NAMALWA (cell line): ENCODE data around the gene RPS6KB2.
"Not testable (repeated sequence)": the region's sequence is repeated elsewhere in the genome, so short reads cannot be mapped to it uniquely, and the experiment has no call there.

ENCODE experiments used
- DNase-seq: peaks from one replicate; pipeline ENCODE4 v3.0.0-alpha.2; 2015; ENCODE audit warnings: low spot score

RPS6KB2 gene

DNA sequence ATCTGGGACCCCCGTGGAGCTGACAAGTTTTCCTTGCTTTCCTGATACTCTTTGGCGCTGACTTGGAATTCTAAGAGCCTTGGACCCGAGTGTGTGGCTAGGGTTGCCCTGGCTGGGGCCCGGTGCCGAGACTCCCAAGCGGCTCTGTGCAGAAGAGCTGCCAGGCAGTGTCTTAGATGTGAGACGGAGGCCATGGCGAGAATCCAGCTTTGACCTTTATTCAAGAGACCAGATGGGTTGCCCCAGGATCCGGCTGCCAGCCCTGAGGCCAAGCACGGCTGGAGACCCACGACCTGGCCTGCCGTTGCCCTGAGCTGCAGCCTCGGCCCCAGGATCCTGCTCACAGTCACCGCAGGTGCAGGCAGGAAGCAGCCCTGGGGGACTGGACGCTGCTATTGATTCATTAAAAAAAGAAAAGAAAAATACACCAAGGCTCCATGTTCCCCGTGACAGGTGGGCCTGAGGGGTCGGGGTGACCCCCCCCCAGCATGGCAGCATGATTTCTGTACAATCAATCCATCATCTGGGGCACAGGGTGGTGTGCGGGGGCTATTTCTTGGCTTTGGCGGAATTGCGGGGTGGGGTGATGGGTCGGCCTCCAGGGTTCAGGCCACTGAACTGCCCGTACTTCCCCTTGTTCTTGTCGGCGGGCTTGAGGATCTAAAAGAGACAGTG, 30.2 kb upstream of the RPS6KB2 start:
- no peak for DNase-seq

DNA sequence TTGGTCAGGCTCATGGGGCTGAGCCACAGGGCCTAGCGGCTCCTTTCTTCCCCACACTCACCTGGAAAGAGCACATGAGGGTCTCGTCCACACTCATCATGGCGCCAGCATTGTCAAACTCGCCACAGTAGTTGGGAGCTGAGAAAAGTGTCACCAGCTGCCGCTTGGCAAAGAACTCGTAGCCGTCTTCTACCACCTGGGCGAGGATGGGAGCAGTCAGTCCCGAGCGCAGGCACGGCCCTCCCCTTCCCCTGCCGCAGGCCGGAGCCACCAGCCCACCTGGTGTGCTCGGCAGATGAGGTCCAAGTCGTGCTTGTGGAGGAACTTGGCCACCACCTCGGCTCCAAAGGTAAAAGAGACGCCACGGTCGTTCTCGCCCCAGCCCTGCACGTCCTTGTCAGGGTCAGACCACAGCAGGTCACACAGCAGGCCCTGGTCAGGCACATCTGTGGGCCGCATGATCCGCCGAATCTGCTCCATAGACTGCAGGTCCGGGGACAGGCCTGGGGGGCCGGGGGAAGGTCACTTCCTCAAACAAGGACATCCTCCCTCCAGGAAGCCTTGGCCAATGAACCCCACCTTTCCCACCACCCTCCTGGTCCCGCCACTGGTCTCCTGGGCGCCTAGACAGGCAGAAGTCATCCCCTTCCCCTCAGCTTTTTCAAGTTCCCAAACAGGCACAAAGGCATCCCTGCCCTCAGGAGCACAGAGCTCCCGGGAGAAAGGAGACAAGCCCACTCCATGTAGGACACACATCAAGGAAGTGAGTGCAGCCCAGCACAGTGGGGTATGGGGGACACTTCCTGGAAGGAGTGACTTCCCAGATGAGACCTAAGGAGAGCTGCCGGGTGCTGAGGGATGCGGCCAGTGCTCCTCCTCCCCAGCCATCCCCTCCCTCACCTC, 29.4 kb upstream of the RPS6KB2 start:
- DNase-seq = no peak

DNA sequence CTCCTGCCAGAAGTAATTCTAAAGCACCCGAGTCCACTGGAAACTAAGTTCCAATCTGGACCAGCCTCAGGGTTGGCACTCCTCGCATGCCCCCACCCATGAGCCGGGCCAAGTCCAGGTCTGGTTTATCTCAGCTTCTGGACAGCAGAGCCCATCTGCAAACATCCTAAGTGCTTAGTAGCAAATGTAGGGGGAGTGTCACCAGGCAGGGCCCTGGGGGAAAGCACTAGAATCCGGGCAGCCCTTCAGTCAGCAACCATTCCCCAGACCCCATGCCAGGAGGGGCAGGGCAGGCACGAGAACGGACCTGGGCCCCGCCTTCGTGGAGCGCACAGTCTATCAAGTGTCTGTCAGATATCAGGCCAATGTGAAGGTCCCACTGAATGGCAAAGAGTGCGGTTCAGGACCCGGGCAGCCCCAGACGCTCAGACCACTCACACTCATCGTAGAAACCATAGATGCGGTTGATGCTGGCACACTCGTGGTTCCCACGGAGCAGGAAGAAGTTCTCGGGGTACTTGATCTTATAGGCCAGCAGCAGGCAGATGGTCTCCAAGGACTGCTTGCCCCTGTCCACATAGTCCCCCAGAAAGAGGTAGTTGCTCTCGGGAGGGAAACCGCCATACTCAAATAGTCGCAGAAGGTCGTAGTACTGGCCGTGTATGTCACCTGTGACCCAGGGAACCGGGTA, 27.9 kb upstream of the RPS6KB2 start:
- no peak for DNase-seq

DNA sequence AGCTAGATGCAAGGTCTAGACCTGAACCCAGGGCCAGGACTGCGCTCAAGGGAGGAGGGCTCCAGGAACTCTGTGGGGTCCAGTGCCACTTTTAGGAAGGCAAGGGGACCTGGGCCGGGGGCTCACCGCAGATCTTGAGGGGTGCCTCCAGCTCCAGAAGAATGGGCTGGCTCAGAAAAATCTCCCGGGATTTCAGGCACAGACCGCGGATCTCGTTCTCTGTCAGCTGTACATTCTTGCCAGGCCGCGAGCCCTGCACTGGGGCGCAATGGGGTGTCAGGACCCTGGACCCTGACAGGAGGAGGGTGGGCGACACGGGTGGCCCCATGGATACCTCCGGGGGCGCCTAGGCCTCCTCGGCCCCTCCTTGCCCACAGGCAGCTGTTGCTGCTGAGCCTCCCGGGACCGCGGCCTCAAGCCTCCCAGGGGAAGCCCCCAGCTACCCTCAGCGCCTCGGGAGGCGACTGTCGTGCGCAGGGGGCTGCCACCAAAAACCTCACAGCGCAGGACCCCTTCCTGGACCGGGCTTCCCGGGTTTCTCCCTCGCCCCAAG, 27.3 kb upstream of the RPS6KB2 start:
- peak; percentile 48 for DNase-seq

DNA sequence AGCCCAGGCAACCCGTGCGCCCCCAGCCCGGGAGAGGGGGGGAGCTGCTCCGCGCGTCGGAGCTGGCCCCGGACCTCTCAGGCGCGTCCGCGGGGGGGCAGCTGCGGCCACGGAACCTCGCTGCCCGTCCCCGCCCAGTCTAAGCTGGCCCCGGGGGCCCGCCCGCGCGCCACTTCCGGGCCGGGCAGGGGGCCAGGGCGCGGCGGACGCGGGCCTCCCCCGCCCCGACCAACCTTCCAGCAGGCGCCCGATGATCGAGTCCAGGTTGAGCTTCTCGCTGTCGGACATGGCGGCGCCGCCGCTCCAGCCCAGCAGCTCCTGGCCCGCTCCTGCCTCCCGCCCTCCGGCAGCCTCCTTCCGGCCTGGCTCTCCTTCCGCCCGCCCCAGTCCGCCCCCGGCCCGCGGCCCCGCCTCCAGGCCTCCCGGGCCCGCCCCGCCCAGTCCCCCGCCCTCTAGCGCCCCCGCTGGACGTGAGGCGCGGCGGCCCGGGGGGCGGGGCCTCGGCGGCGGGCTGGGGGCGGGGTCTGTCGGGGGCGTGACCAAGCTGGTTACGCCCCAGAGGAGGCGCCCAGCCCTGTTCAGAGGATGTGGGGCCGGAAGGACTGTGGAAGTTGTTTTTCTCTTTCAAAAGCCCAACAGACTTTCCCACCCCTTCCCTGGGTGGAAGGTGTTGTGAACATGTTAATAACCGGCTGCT, 26.7 kb upstream of the RPS6KB2 start, which contains the start of gene PPP1CA:
Gene PPP1CA, minus strand, starts transcription at position 364 of the 697 bp plus-strand sequence. Its CDS starts 76 bp downstream, at position 288.
- DNase-seq = peak; percentile 89

DNA sequence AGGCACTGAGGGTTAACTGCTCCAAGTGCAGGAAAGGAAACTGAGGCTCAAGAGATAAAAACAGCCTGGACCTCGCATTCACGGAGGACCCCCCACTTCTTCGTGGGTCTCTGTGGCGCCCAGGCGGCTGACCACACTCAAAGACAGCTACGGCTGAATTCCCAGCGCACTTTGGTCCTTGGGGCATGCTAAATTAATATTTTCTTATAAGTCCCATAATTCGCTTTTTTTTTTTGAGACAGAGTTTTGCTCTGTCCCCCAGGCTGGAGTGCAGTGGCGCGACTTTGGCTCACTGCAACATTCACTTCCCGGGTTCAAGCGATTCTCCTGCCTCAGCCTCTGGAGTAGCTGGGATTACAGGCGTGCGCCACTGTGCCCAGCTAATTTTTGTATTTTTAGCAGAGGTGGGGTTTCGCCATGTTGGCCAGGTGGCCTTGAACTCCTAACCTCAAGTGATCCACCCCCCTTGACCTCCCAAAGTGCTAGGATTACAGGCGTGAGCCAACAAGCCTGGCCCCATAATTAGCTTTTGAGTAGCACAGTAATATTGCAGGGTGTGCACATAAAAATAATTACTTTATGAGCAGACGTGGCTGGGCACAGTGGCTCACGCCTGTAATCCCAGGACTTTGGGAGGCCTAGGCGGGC, 26.0 kb upstream of the RPS6KB2 start:
- not testable (repeated sequence) for DNase-seq

DNA sequence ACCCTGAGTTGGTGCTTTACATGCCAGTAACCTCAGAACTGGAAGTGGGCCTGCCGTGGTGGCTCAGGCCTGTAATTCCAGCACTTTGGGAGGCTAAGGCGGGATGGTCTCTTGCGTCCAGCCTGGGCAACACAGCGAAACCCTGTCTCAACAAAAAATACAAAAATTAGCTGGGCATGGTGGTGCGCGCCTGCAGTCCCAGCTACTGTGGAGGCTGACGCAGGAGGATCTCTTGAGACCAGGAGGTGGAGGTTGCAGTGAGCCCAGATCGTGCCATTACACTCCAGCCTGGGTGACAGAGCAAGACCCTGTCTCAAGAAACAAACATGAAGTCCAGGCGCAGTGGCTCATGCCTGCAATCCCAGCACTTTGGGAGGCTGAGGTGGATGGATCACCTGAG, 25.2 kb upstream of the RPS6KB2 start:
- not testable (repeated sequence) for DNase-seq

DNA sequence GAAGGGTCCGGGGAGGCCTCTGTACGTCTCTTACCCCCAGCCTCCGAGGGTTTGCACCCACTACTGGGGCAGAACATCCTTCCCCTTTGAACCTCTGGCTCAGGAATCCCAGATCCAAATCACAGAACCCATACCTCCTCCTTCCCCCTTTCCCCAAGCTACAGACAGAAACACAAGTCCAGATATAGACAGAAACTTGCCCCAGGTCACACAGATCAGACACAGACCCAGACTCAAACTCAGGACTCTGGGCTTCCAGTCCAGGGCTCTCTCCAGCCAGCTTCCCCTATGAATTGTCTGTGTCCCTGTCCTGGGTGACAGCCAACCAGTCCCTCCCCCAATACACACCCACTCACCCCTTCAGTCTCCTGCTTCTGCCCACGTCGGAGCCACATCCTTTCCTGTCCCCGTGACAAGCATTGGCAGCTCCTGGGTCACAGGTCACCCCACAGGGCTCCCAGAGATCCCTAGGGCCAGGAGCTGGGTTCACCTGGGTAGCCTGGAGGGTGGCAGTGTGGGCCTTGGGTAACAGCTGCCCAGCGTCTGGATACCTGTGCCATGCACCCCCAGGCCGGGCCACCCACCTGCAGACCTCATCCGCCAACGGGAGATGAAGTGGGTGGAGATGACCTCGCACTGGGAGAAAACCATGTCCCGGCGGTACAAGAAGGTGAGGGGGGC, 23.6 kb upstream of the RPS6KB2 start:
- no peak for DNase-seq

DNA sequence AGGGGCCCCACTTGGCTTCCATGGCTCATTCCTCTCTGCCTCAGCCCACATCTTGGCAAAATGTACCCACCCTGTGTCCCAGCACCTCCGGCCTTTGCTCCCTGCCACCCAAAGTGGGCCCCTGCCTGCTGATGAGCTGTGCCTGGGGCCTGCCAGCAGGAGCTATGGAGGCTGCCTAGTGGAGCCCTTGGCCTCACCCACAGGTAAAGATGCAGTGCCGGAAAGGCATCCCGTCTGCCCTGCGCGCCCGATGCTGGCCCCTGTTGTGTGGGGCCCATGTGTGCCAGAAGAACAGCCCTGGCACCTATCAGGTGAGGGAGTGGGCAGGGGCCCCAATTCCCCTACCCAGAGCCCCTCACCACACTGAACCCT, 23.1 kb upstream of the RPS6KB2 start:
- no peak for DNase-seq

DNA sequence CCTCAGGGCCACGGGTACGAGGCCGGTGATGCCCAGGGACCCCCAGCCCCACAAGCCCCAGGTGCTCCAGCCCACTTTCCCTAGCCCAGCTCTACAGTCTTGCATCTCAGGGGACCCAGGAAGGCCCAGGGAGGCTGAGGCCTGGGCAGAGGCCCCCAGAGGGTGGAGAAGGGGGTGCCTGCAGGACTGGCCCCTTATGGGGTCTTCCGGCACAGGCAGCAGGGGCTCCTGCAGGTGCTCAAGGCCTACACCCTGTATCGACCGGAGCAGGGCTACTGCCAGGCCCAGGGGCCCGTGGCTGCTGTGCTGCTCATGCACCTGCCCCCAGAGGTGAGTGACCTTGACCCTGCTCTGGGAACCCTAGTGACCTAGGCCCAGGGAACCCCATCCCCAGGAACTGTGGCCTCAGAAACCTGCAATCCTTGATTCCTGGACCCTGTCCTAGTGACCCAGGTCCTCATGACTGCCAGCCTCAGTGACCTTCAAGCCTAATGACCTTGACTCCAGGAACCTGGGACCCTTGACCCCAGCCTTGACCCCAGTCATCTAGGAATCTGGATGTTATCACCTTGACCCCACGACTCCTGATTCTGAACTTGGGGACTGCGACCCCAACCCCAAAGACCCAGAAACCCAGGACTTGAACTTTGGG, 22.5 kb upstream of the RPS6KB2 start:
- DNase-seq = no peak

DNA sequence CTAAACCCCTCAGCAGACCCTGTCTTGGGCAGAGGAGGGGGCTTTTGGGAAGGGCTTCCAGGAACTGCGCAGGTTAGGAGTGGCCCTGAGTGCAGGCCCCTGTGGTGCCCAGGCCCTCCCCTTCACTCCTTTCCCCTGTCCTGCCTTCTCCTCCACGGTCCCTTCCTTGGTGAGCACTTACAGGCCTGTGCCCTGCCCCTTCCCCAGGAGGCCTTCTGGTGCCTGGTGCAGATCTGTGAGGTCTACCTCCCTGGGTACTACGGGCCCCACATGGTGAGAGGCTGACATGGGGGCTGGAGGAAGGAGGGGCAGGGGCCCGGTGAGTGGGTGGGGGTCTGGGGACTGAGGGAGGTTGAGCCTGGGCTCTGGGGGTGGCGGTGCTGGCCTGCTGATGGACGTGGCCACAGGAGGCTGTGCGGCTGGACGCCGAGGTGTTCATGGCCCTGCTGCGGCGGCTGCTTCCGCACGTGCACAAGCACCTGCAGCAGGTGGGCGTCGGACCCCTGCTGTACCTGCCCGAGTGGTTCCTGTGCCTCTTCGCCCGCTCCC, 21.8 kb upstream of the RPS6KB2 start:
- DNase-seq = no peak

DNA sequence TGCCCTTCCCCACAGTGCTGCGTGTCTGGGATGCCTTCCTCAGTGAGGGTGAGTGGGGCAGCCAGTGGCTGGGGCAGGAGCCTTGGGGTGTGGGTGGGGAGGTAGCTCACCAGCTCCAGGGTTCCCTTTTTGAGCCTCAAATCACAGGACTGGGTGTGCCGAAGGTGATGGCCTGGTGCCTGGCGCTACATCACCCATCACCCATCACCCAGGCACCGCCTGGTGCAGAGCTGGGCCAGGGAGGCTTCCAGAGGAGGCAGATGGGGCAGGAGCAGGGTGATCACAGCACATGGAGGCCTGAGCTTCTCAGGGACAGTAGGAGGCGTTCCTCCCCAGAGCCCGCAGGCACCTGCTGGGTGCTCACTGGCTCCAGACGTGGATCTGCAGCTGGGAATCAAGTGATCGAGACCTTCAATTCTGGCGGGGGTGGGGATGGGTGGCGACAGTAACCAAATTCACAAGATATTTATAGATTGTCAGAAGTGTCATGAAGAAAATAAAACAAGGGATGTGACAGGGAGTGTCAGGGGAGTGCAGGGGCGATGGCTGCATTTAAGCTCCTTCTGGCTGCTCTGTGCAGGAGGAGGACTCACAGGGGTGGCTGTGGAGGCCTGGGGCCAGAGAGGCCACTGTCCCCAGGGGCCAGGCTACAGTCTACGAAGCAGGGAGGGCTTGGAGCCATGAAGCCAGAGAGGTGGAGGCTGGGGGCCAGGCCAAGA, 21.2 kb upstream of the RPS6KB2 start:
- peak; percentile 70 for DNase-seq

DNA sequence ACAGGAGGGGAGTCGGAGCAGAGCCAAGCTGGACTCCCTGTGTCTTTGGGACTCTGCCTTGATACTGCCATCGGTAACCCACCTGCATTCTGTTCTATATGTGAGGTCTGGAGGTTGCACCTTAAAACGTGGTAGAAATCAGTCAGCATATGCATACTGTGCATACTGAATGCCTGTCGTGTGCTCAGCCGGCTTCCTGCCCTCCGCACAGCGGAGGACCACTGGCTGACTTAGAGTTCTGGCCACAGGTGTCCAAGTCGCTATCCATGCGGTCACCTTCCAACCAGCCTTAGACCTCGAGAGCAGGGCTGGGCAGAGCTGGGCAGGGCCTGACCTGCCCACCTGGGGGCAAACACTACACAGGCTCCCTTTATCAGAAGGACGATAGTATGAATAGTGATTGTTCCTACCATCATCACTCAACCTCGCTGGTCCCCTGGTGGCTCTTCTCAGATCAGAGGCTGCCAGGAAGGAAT, 20.6 kb upstream of the RPS6KB2 start:
- no peak for DNase-seq

DNA sequence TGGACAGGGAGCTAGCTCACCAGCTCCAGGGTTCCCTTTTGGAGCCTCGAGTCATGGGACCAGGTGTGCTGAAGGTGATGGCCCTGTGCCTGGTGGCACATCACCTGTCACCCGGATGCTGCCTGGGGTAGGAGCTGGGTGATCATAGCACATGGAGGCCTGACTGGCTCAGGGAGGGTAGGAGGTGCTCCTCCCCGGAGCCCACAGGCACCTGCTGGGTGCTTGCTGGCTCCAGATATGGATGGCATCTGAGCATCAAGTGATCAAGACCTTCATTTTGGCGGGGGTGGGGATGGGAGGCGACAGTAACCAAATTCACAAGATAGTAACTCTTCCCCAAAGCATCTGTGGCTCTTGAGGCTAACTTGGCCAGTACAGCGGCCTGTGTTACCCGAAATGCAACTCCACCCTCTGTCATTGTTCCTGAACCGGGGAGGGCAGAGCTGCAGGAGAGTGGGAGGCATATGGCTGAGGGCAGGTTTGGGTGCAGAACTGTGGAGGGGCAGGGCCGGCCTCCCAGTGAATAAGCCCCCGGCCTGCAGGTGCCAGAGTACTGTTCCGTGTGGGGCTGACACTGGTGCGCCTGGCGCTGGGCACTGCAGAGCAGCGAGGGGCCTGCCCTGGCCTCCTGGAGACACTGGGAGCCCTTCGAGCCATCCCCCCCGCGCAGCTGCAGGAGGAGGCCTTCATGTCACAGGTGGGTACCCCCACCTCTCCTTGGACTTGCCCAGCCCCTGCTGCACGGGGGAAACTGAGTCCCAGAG, 19.7 kb upstream of the RPS6KB2 start:
- no peak for DNase-seq

DNA sequence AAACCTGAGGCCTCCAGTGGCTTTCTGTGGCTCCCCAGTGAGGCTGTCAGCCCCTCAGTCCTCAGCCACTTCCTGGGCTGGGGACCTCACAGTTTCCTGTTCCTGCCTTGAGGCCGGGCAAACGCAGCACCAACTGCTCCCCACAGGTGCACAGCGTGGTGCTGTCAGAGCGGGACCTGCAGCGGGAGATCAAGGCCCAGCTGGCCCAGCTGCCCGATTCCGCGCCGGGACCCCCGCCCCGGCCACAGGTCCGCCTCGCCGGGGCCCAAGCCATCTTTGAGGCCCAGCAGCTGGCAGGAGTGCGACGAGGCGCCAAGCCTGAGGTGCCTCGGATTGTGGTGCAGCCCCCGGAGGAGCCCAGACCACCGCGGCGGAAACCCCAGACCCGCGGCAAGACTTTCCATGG, 19.0 kb upstream of the RPS6KB2 start:
- DNase-seq = peak; percentile 92

DNA sequence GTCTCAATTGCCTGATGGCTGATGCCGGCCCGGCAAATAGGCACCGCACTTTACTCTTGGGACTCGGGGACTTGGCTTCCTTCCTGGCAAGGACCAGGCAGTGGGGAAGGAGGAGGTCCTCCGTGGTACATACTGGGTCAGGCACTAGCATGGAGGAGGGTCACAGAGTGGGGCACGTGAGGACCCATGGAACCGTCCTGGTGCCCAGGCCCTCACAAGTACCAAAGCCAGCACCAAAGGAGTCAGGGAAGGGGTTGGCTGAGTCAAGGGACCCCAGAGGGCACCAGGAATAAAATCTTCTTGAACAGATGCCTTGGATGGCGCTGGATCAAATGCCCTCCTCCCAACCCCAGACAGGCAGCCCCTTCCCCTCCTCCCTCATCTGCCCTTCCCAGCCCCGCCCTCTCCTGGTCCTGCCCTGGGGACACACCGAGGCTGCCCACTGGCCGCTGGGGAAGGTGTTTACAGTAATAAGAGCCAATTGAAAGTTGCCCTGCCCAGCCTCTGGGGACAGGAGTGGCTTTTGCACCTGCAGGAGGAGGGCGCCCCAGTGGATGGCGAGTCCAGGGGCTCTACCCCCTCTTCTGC, 18.4 kb upstream of the RPS6KB2 start:
- peak; percentile 56 for DNase-seq

DNA sequence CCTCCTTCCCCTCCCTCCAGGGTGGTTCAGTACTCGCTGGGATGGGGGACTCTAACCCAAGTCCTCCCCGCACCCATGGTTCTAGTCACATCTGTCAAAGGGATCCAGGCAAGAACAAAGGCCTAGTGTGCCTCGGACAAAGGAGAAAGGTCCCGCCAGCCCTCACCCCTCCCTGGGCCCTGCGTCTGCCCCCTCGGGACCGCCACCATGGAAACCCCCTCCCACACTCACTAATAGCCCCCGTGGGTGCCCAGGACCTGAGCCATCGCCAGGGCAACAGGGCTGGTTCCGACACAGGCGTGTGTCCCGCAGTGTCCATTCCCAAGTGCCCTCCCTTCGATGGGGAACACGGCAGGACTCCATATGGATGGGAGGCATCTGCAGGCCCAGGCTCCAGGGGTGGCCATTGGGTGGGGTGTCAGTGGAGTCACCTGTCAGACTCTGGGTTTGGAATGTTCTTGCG, 17.9 kb upstream of the RPS6KB2 start:
- DNase-seq = no peak
